Islet of Langerhans (tissue), 1 donor: ENCODE results near the gene RTEL1.
"Not testable (repeated sequence)": the region's sequence is repeated elsewhere in the genome, so short reads cannot be mapped to it uniquely, and the experiment has no call there.

ENCODE experiments used
- FAIRE-seq: peaks from one replicate; lab custom pipeline; 2011; peaks lifted over from hg19 to GRCh38; lab: Jason Lieb, UNC

RTEL1 gene

DNA sequence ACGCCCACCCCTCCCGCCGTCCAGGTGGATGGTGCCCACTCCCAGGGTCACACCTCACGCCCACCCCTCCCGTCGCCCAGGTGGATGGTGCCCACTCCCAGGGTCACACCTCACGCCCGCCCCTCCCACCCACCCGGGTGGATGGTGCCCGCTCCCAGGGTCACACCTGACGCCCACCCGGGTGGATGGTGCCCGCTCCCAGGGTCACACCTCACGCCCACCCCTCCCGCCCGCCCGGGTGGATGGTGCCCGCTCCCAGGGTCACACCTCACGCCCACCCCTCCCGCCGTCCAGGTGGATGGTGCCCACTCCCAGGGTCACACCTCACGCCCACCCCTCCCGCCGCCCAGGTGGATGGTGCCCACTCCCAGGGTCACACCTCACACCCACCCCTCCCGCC lies 7.6 kb upstream of the RTEL1 start:
- FAIRE-seq = not testable (repeated sequence)

DNA sequence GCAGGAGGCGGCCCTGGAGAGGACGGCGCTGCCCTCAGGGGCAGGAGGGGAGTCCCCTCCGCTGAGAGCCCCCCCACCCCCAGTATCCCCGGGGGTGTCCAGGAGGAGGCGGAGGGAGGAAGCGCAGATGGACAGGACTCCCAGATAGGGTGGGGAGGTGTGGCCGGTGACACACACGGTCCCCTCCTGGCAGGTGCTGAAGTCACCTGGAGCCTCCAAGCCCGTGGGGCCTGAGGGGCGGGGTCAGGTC lies 6.2 kb upstream of the RTEL1 start:
- no peak for FAIRE-seq

- no peak for FAIRE-seq
Observed at GRCh38 chr20:63652192-63652980, 5.7 kb upstream of the RTEL1 start.

- FAIRE-seq = no peak
Observed at GRCh38 chr20:63653041-63653973, 4.8 kb upstream of the RTEL1 start, which contains the start of gene STMN3. Gene STMN3, minus strand, starts transcription at chr20:63653424. Its CDS starts 79 bp downstream, at chr20:63653345.

- no peak for FAIRE-seq
Observed at GRCh38 chr20:63653974-63654668, 4.0 kb upstream of the RTEL1 start.

DNA sequence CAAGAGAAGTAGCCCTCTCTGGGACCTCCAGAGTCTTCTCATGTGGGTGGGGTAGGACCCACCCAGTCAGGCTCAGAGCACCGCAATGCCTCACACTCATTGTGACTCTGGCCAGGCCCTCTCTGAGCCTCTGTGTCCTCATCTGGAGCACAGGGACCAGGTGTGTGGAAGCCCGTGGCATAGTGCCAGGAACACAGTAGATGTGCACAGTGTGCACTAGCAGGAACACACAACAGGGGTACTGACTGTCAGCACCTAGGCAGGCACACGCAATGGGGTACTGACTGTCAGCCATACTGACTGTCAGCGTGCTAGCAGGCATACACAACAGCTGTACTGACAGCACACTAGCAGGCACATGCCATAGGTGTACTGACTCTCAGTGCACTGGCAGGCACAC lies 2.9 kb upstream of the RTEL1 start:
- no peak for FAIRE-seq

DNA sequence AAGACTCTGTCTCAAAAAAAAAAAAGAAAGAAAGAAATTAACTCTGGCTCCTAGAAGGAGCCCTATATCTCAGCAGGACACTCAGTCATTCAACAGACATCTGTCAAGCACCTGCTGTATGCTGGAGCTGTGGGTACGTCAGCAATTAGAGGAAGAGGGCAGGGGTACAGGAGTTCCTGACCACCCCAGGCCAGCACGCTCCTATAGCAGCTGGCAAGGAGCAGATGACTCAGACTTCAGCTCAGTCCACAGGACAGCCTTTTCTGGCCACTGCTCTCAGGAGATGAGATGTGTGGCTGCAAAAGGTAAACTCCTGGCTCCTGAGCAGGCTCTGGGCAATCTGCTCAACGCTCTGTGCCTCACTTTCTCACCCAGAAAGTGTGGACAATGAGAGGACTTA lies 1.7 kb upstream of the RTEL1 start:
- no peak for FAIRE-seq

DNA sequence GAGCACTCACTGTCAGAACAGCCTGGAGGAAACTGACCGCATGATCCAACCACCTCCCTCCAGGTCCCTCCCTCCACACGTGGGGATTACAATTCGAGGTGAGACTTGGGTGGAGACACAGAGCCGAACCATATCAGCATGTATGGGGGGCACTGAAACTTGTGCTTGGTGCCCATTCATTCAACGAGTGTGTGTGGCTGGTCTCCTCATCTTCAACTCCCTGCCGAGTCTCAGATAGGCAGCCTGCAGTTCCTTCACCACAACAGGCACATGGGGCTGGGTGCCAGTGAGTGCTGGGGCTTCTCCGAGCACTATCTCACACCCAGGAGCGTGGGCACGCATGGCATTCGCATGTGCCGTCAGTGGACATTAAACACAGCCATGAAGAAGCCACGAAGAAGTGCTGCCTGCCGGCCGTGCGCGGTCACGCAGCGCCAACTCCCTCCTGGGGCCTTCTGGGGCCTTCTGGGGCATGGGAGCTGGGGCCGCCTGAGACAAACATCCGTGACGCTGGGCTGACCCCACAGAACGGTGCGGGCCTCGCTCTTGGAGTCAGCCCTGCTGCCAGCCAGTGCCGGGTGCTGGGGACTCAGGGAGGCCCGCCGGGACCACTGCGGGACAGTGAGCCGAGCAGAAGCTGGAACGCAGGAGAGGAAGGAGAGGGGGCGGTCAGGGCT lies 714 bp upstream of the RTEL1 start:
- no peak for FAIRE-seq

GRCh38 chr20:63658749-63659187 lies 656 bp downstream of the RTEL1 start:
- FAIRE-seq = no peak

DNA sequence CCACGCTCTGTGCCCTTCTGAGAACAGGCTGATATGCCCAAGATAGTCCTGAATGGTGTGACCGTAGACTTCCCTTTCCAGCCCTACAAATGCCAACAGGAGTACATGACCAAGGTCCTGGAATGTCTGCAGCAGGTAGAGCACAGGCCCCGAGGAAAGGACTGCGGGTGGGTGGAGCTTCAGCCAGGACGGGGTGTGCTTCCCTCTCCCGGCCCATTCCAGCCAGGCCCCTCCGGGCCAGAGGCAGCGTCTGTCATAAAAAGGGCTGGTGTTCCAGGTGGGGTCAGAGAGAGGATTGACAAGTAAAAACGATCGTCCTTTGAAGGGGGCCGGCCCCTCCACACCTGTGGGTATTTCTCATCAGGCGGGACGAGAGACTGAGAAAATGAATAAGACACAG lies 1.3 kb downstream of the RTEL1 start:
- FAIRE-seq = no peak

DNA sequence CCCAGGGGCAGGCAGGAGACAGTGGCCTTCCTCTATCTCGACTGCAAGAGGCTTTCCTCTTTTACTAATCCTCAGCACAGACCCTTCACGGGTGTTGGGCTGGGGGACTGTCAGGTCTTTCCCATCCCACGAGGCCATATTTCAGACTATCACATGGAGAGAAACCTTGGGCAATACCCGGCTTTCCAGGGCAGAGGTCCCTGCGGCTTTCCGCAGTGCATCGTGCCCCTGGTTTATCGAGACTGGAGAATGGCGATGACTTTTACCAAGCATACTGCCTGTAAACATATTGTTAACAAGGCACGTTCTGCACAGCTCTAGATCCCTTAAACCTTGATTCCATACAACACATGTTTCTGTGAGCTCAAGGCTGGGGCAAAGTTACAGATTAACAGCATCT lies 2.1 kb downstream of the RTEL1 start:
- FAIRE-seq = not testable (repeated sequence)

- no peak for FAIRE-seq
Observed at GRCh38 chr20:63660622-63661021, 2.5 kb downstream of the RTEL1 start.

DNA sequence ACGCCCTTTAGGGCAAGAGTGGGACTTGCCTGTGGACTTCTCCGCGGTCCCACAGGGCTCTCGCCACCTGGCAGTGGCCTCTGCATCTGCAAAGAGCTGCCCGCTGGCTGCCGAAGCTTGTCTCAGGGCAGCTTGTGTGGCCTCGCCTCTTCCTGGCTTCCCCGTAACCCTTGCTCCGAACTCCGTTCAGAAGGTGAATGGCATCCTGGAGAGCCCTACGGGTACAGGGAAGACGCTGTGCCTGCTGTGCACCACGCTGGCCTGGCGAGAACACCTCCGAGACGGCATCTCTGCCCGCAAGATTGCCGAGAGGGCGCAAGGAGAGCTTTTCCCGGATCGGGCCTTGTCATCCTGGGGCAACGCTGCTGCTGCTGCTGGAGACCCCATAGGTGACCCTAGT lies 3.0 kb downstream of the RTEL1 start:
- FAIRE-seq = no peak

GRCh38 chr20:63661959-63662812 lies 4.1 kb downstream of the RTEL1 start:
- FAIRE-seq = no peak

DNA sequence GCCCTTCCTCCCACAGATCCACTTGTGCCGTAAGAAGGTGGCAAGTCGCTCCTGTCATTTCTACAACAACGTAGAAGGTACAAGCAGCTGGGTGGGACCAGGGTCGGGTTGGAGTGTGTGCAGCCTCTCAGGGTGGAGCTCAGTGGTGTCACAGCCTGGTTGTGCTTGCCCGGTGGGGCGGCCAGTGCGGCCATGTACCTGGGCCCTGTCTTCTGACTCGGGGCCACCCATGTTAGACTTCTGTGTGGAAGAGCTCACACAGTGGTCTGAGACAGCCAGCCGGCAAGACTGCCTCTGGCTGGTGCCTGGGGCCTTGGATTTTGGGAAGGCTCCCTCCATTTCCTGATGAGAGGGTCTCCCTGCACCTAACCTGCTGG lies 4.7 kb downstream of the RTEL1 start:
- FAIRE-seq = no peak

DNA sequence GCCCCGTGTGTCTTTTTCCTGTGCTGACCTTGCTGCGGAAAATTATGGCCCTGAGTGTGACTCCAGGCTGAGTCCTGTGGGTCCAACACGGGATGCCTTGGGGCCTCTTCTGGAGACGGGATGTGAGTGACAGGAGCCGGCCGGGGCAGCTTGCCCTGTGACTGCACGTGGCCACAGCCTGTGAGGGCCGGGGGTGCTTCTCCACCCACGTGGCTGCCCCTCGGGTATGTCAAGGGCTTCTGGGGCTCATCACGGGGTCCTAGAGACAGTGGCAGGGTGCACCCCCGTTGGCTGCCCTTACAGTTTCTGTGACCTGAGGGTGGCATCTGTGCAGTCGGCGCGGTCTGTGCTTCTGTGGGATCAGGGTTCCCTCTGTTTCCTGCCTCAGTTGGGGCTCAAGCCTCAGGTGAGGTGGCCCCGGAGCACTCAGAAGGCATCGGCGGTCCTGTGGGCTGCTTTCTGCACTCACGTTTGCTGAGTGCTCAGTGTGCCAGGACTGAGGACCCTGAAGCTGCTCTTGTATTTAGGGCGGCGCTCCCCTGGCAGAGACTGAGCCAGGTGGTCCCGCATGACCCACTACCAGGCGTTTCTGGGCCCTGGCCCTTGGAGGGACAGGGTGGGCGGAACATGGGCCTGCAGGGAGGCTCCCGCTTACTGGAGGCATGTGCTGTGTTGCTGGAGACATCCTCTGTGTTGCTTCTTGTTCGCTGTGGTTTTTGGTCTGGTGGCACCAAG lies 5.4 kb downstream of the RTEL1 start:
- FAIRE-seq = no peak

GRCh38 chr20:63664143-63664851 lies 6.2 kb downstream of the RTEL1 start:
- FAIRE-seq = no peak

DNA sequence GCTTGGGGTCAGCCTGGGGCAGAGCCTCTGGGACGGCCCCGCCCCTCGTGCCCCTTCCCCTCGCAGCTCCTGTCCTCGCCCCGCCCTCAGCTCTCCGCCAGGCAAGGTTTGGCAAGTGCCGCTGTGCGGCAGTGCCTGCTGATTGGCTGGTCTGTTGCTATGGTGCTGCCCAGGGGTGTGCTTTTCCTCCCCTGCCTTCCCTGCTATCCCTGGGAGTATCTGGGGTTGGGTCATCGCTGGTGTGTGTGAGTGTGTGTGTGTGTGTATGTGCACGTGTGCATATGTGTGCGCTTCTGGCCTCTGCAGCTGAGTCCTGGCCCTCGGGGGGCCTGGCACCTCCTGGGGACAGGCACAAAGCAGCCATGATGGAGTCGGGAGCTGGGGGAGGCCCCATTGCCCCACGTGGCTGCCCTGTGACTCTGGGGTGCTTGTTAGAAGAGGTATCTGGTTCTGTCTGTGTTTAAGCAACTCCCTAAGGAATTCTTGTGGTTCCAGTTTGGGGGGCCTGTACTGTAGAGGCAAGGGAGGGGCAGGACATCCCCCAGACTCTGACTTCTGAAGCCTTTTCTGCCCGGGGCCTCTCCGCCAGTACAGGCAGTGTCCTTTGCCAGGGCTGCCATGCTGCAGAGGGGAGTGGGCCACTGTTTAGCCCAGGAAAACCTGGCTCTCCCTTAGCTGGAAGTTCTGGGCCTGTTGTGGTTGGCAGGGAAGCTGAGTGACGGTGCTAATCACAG lies 6.9 kb downstream of the RTEL1 start:
- no peak for FAIRE-seq

GRCh38 chr20:63665708-63666107 lies 7.6 kb downstream of the RTEL1 start:
- no peak for FAIRE-seq
